Adrenal gland (tissue), 12 donors: ENCODE data around the gene JARID2. TPM values are rescaled to one million over a fixed set of nuclear protein-coding genes. Genes with fewer than 3 reads are reported as not detected.

ENCODE experiments used
- DNase-seq, 7 donors: peaks; one replicate each; pipeline ENCODE4 v3.0.0-alpha.2; 2019 to 2020
- H3K27ac ChIP-seq, 5 donors: fragments of 200-600 bp; sonication (generic) in 4 of 5; 1 replicate in 3 of 5; 2 replicates in 2 of 5; pipeline versions ENCODE4 v1.5.1 to v1.8.0; 2016 to 2020; ENCODE audit warnings: mild to moderate bottlenecking in 1 of 5
- H3K27me3 ChIP-seq: fragments of 200-600 bp; 2 replicates; pipeline ENCODE4 v1.8.0; 2021
- H3K36me3 ChIP-seq, 2 donors: fragments of 200-600 bp; replicated peaks in 1 of 2; 1 replicate in 1 of 2; 2 replicates in 1 of 2; pipeline versions ENCODE4 v1.5.1 to v1.8.0; 2018 to 2022
- H3K4me1 ChIP-seq, 2 donors: fragments of 200-600 bp; replicated peaks in 1 of 2; 1 replicate in 1 of 2; 2 replicates in 1 of 2; pipeline versions ENCODE4 v1.5.1 to v1.8.0; 2018 to 2021
- H3K4me3 ChIP-seq, 4 donors: fragments of 200-600 bp; sonication (generic) in 3 of 4; one replicate each; pipeline ENCODE4 v1.5.1; 2016 to 2018
- H3K9me3 ChIP-seq, 3 donors: fragments of 200-600 bp; sonication (generic) in 1 of 3; replicated peaks in 1 of 3; 1 replicate in 2 of 3; 2 replicates in 1 of 3; pipeline versions ENCODE4 v1.5.1 to v1.8.0; 2016 to 2021
- CTCF ChIP-seq, 6 experiments: fragments of 450-650 bp in 4 of 6; fragments of 200-600 bp in 2 of 6; sonication (generic) in 1 of 6; IDR thresholded peaks; 1 replicate in 5 of 6; 2 replicates in 1 of 6; pipeline versions ENCODE4 v1.5.1 to v1.8.0; 2016 to 2021; ENCODE audit warnings: antibody characterized with exemption in 6 of 6, mild to moderate bottlenecking in 2 of 6, moderate library complexity in 1 of 6
- POLR2A ChIP-seq, 2 donors: fragments of 450-650 bp; IDR thresholded peaks; one replicate each; pipeline ENCODE4 v1.6.1; 2017; ENCODE audit warnings: antibody characterized with exemption in 2 of 2, mild to moderate bottlenecking in 2 of 2, moderate library complexity in 1 of 2
- WGBS, 4 donors: extraction: QIAGEN DNeasy Blood & Tissue Kit in 2 of 4; methylation state at CpG; one replicate each; pipeline versions ENCODE4 v1.1.5 to v1.1.7; 2013 to 2017; 5-methylcytosine and 5-hydroxymethylcytosine counted together
- intact Hi-C, 2 donors: fragments of 100-400 bp; cut with DNase I; formaldehyde crosslinking; loops; one replicate each; pipeline versions ENCODE4 v1.14.1 to v1.15.0; 2022 to 2023
- polyA plus RNA-seq, 3 donors: library from polyadenylated mRNA; stranded (reverse); fragments of 200-250 nt in 2 of 3; fragments of 350-450 nt in 1 of 3; fragmentation: Illumina TruSeq in 1 of 3; extraction: RNeasy Lipid Tissue Mini Kit (QIAGEN cat#74804) in 1 of 3; gene quantifications; one replicate each; pipeline ENCODE4 v1.2.3, GENCODE V29; 2013 to 2014
- total RNA-seq, 9 donors: library from RNA; depleted of rRNA in 4 of 9; stranded (reverse); fragments of >200 nt in 4 of 9; fragments of 120-200 nt in 1 of 9; fragmentation: NEBNext Ultra II Directional in 1 of 9; extraction: Animal tissue kit (Norgen Biotek cat#: 25700) in 1 of 9; gene quantifications; one replicate each; pipeline versions ENCODE4 v1.1.0 to v1.2.4, GENCODE V29; 2013 to 2023
- donor health status: healthy with polysubstance abuse.
- donor health status: Bipolar disorder and iron deficiency.
- donor health status: DM: yes; HTN: yes; CAD: no.
- donor health status: DM: no; HTN: no; CAD: no.
- donor health status: DM: no; HTN: no; CAD: no.
- donor health status: DM: yes; HTN: yes; CAD: no.

The JARID2 gene
- total and polyA plus RNA-seq, 12 donors = 3.0 to 13.6 (median 8.2) TPM

- no peak for DNase-seq
- Histone ChIP-seq H3K4me1 (no peaks in the 10 kb centered on the region), H3K27me3 (no peaks in the 10 kb centered on the region), H3K9me3 (no peaks in the 10 kb centered on the region), H3K4me3 (no peak overlapping the region), H3K27ac (no peak overlapping the region), H3K36me3 (no peaks in the 10 kb centered on the region)
- WGBS, 4 donors = 87 to 98% (median 93%) methylated on average over 2 of the region's 2 CpGs
- intact Hi-C loops = loop anchor here in 1 of 2 donors (10.0 kb wide), 1 partner anchor 1019 kb away; no protein-coding TSS in a partner anchor
- TF ChIP-seq CTCF (IDR thresholded peaks at IDR 0.05) = no peak
- no peak for TF ChIP-seq POLR2A (IDR thresholded peaks at IDR 0.05)
Measured at GRCh38 chr6:15234068-15234758, 11.7 kb upstream of the JARID2 start.

- no peak for DNase-seq
- WGBS, 4 donors = 33 to 35% (median 35%) methylated on average over 5 of the region's 5 CpGs
- peaks cover 0 to 12% of the 10 kb centered on the region in 2 donors for H3K4me1 ChIP-seq
- no peak overlapping the region for H3K27ac ChIP-seq
- no peaks in the 10 kb centered on the region for H3K27me3 ChIP-seq
- TF ChIP-seq CTCF (IDR thresholded peaks at IDR 0.05) = no peak
- TF ChIP-seq POLR2A (IDR thresholded peaks at IDR 0.05) = no peak
- H3K9me3 ChIP-seq = no peaks in the 10 kb centered on the region
- no peak overlapping the region for H3K4me3 ChIP-seq
- H3K36me3 ChIP-seq = no peaks in the 10 kb centered on the region
- intact Hi-C loops = loop anchor here in 1 of 2 donors (10.0 kb wide), 1 partner anchor 1025 kb away; no protein-coding TSS in a partner anchor
Measured at GRCh38 chr6:15239616-15240364, 6.1 kb upstream of the JARID2 start.

GRCh38 chr6:15242503-15242902, 3.4 kb upstream of the JARID2 start:
- 71 to 88% (median 75%) methylated on average over 2 of the region's 2 CpGs for WGBS, 4 donors
- TF ChIP-seq POLR2A (IDR thresholded peaks at IDR 0.05) (no peak), CTCF (IDR thresholded peaks at IDR 0.05) (no peak)

GRCh38 chr6:15242937-15243614, 2.8 kb upstream of the JARID2 start:
- intact Hi-C loops = no loop called here
- Histone ChIP-seq H3K9me3 (no peaks in the 10 kb centered on the region), H3K27ac (no peak overlapping the region), H3K4me1 (peaks cover 0 to 18% of the 10 kb centered on the region in 2 donors), H3K36me3 (no peaks in the 10 kb centered on the region), H3K4me3 (no peak overlapping the region), H3K27me3 (no peaks in the 10 kb centered on the region)
- TF ChIP-seq POLR2A (IDR thresholded peaks at IDR 0.05) = no peak
- TF ChIP-seq CTCF (IDR thresholded peaks at IDR 0.05) = no peak
- DNase-seq = no peak
- WGBS, 4 donors = 83 to 93% (median 89%) methylated on average over 1 of the region's 1 CpG

More at GRCh38 chr6:15242503-15242902, 3.4 kb upstream of the JARID2 start:
- Histone ChIP-seq H3K27ac (no peak overlapping the region), H3K9me3 (no peaks in the 10 kb centered on the region), H3K4me3 (no peak overlapping the region), H3K36me3 (no peaks in the 10 kb centered on the region), H3K27me3 (no peaks in the 10 kb centered on the region), H3K4me1 (peaks cover 0 to 16% of the 10 kb centered on the region in 2 donors)
- DNase-seq = no peak
- intact Hi-C loops = no loop called here
